Raji (cell line): ENCODE measurements around the gene CEL.

Experiments
- POLR2A ChIP-seq: IDR thresholded peaks from 2 replicates; pipeline ENCODE4 v1.6.1; 2011; ENCODE audit warnings: low read depth, low read length, control low read depth; ENCODE audit not compliant: insufficient read depth

Gene CEL

GRCh38 chr9:133094842-133095393 lies 33.1 kb downstream of the CEL start:
- no peak for TF ChIP-seq POLR2A

GRCh38 chr9:133098104-133098754 lies 36.4 kb downstream of the CEL start:
- no peak for TF ChIP-seq POLR2A

- no peak for TF ChIP-seq POLR2A
Observed at GRCh38 chr9:133098871-133099270, 37.1 kb downstream of the CEL start.

- TF ChIP-seq POLR2A = no peak
Observed at GRCh38 chr9:133099726-133100505, 38.1 kb downstream of the CEL start.

GRCh38 chr9:133100506-133101355 lies 39.0 kb downstream of the CEL start:
- no peak for TF ChIP-seq POLR2A

GRCh38 chr9:133101356-133102189 lies 39.8 kb downstream of the CEL start:
- TF ChIP-seq POLR2A = no peak

GRCh38 chr9:133102190-133103021 lies 40.6 kb downstream of the CEL start:
- TF ChIP-seq POLR2A = no peak

GRCh38 chr9:133103183-133103986 lies 41.6 kb downstream of the CEL start:
- TF ChIP-seq POLR2A = no peak

- no peak for TF ChIP-seq POLR2A
Observed at GRCh38 chr9:133103987-133104505, 42.3 kb downstream of the CEL start.

GRCh38 chr9:133104718-133105460 lies 43.1 kb downstream of the CEL start:
- TF ChIP-seq POLR2A = no peak

- TF ChIP-seq POLR2A = no peak
Observed at GRCh38 chr9:133105461-133105770, 43.6 kb downstream of the CEL start.
